ENCODE results near the gene SLCO1B3. TPM values are rescaled to one million over a fixed set of nuclear protein-coding genes. Genes with fewer than 3 reads are reported as not detected.

The SLCO1B3 gene
- total and polyA plus RNA-seq, 2 of the 8 experiments (the other 6 are each of a cell fraction or from before 2014, with no cell fraction given) = not detected

Small RNAs within 50 kb of the gene (small RNA-seq; reads per million reads assigned to genes)
- gene AC011604.1 (ENCODE audit: insufficient read depth) = not detected

Other genes starting within 250 kb of the SLCO1B3 start
- 0.55 and 0.74 TPM in 2 replicates for gene SLCO1C1, start 115.4 kb upstream of the SLCO1B3 start, total RNA-seq (2021; fragmentation: NEBNext Ultra II Directional; extraction: Animal tissue kit (Norgen Biotek cat#: 25700))
- 0.18 and 0.39 TPM in 2 replicates for gene SLCO1C1, start 115.4 kb upstream of the SLCO1B3 start, polyA plus RNA-seq (2011; rRNA removed)

Measured in H1 (cell line).